ENCODE measurements around the gene TEX14.

Gene TEX14

GRCh38 chr17:58531122-58531521, 160.7 kb downstream of the TEX14 start:
- no peak for DNase-seq (ENCODE audit: extremely low read depth in 1 of 2, low read depth in 1 of 2)

GRCh38 chr17:58530655-58531054, 161.2 kb downstream of the TEX14 start:
- DNase-seq (ENCODE audit: extremely low read depth in 1 of 2, low read depth in 1 of 2): no peak

GRCh38 chr17:58529275-58529674, 162.6 kb downstream of the TEX14 start:
- DNase-seq (ENCODE audit: extremely low read depth in 1 of 2, low read depth in 1 of 2): no peak

GRCh38 chr17:58528443-58528842, 163.4 kb downstream of the TEX14 start:
- no peak for DNase-seq (ENCODE audit: extremely low read depth in 1 of 2, low read depth in 1 of 2)

GRCh38 chr17:58527949-58528348, 163.9 kb downstream of the TEX14 start:
- no peak for DNase-seq (ENCODE audit: extremely low read depth in 1 of 2, low read depth in 1 of 2)

GRCh38 chr17:58527306-58527705, 164.5 kb downstream of the TEX14 start:
- no peak for DNase-seq (ENCODE audit: extremely low read depth in 1 of 2, low read depth in 1 of 2)

- DNase-seq (ENCODE audit: extremely low read depth in 1 of 2, low read depth in 1 of 2): no peak
These were observed 166.6 kb downstream of the TEX14 start for GRCh38 chr17:58525239-58525638.

GRCh38 chr17:58521680-58522079, 170.2 kb downstream of the TEX14 start:
- no peak for DNase-seq (ENCODE audit: extremely low read depth in 1 of 2, low read depth in 1 of 2)

GRCh38 chr17:58520843-58521430, 170.9 kb downstream of the TEX14 start:
- no peak for DNase-seq (ENCODE audit: extremely low read depth in 1 of 2, low read depth in 1 of 2)

GRCh38 chr17:58517928-58518609, 173.8 kb downstream of the TEX14 start:
- peak; percentile 97 to 100 for DNase-seq (ENCODE audit: extremely low read depth in 1 of 2, low read depth in 1 of 2)

- DNase-seq (ENCODE audit: extremely low read depth in 1 of 2, low read depth in 1 of 2): no peak
These were observed 174.4 kb downstream of the TEX14 start for GRCh38 chr17:58517378-58517927.

GRCh38 chr17:58516644-58517377, 175.0 kb downstream of the TEX14 start:
- no peak for DNase-seq (ENCODE audit: extremely low read depth in 1 of 2, low read depth in 1 of 2)

- DNase-seq (ENCODE audit: extremely low read depth in 1 of 2, low read depth in 1 of 2): no peak
These were observed 176.6 kb downstream of the TEX14 start for GRCh38 chr17:58515286-58515685.

- no peak for DNase-seq (ENCODE audit: extremely low read depth in 1 of 2, low read depth in 1 of 2)
These were observed 177.1 kb downstream of the TEX14 start for GRCh38 chr17:58514770-58515157.

- DNase-seq (ENCODE audit: extremely low read depth in 1 of 2, low read depth in 1 of 2): peak; percentile 52 to 64
These were observed 177.7 kb downstream of the TEX14 start, which contains the start of gene MTMR4 for GRCh38 chr17:58513965-58514769. TSS of gene MTMR4 (minus strand) at chr17:58514638. CDS start at chr17:58514407, 231 bp downstream.

GRCh38 chr17:58513267-58513964, 178.4 kb downstream of the TEX14 start:
- DNase-seq (ENCODE audit: extremely low read depth in 1 of 2, low read depth in 1 of 2): no peak

- DNase-seq (ENCODE audit: extremely low read depth in 1 of 2, low read depth in 1 of 2): no peak
These were observed 181.8 kb downstream of the TEX14 start for GRCh38 chr17:58510075-58510474.

GRCh38 chr17:58508341-58509067, 183.3 kb downstream of the TEX14 start:
- DNase-seq (ENCODE audit: extremely low read depth in 1 of 2, low read depth in 1 of 2): no peak

- DNase-seq (ENCODE audit: extremely low read depth in 1 of 2, low read depth in 1 of 2): no peak
These were observed 184.7 kb downstream of the TEX14 start for GRCh38 chr17:58507123-58507634.

All from stimulated activated CD8-positive, alpha-beta memory T cell treated with anti-CD3 and anti-CD28 coated beads, Interleukin-7, amount 100 ng/mL, for 48 hours (primary cell).